Measurements from ENCODE around the gene TBC1D16.

The TBC1D16 gene, protein sequence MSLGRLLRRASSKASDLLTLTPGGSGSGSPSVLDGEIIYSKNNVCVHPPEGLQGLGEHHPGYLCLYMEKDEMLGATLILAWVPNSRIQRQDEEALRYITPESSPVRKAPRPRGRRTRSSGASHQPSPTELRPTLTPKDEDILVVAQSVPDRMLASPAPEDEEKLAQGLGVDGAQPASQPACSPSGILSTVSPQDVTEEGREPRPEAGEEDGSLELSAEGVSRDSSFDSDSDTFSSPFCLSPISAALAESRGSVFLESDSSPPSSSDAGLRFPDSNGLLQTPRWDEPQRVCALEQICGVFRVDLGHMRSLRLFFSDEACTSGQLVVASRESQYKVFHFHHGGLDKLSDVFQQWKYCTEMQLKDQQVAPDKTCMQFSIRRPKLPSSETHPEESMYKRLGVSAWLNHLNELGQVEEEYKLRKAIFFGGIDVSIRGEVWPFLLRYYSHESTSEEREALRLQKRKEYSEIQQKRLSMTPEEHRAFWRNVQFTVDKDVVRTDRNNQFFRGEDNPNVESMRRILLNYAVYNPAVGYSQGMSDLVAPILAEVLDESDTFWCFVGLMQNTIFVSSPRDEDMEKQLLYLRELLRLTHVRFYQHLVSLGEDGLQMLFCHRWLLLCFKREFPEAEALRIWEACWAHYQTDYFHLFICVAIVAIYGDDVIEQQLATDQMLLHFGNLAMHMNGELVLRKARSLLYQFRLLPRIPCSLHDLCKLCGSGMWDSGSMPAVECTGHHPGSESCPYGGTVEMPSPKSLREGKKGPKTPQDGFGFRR

DNA sequence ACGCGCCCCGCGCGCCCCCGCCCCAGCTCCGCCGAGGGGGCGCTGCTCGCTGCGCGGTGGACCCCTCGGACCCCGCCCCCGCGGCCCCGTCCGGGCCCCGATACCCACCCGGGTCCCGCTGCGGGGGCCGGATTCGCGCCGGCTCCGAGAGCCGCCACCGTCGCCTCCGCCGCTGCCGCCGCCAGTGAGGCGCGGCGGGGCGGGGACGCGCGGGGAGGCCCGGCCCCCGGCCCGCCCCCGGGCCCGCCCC is at the start of gene TBC1D16:
Gene TBC1D16, minus strand, starts transcription at position 186 of the 250 bp plus-strand sequence. CDS start 22,325 bp downstream, outside the sequence.
- DNase-seq = no peak

DNA sequence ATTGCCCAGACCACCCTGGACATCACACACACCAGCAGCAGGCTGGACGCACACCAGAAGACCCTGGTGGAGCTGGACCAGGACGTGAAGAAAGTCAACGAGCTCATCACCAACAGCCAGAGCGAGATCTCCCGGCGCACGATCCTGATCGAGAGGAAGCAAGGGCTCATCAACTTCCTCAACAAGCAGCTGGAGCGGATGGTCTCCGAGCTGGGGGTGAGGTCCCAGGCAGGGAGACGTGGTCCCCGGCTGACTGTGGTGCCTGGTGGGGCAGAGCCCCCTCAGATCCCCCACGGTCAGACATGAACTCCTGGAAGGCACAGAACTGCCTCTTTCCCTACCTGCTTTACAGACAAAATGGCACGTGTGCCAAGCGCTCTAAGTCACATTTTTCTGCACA is 49.1 kb upstream of the TBC1D16 start:
- no peak for DNase-seq

DNA sequence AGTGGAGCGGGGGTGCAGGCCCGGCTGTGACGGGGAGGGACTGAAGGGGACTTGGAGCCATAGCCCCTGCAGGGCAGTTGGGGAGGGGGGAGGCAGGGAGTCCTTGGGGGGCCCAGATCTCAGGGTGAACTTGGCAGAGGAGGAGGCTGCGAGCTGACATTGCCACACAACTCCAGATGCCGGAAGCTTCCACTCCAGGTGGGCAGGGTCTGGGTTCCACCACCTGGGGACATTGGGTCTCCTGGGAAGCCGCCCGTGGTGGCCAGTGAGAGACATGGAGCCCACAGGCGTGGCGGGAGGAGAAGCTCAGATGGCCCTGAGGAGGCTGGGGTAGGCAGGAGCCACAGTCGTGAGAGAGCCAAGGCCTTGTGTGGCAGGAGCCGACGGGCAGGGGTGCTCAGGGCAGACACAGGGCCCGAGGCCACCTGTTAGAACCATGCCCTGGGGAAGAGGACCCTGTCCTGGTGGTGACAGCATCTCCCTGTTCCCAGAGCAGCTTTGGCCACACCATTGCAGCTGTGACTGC is 47.5 kb upstream of the TBC1D16 start:
- no peak for DNase-seq

DNA sequence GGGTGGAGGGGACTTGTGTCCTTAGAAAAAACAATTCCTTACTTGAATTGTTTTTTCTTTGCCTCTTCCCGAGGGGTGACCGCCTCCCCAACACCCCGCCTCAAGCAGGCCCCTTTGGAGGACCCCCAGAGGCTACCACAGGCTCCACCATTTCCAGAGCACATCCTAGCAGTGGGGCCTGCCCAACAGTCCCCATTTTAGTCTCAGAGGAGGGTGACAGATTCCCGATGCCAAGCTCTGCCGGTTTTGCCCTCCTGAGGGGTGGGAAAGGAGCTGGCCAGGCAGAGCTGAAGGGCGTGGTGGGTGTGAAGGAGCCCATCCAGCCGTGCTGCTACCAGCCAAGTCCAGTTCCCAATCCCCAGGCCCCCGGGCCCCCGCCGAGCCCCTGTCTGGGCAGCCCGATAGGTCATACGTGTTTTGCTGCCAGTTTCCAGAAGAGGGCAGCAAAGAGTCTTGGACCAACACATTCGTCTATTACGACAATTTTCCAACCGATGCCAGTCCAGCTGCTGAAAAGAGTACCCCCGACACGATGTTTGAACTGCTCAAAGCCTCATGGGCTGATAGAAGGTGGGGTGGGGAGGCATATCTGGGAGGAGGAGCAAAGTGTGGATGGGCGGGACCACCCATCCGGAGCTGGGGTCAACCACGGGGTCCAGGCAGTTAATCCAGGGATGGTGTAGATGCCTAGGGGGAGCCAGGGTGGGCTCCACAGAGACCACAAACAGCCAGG is 46.9 kb upstream of the TBC1D16 start:
- peak; percentile 74 for DNase-seq

DNA sequence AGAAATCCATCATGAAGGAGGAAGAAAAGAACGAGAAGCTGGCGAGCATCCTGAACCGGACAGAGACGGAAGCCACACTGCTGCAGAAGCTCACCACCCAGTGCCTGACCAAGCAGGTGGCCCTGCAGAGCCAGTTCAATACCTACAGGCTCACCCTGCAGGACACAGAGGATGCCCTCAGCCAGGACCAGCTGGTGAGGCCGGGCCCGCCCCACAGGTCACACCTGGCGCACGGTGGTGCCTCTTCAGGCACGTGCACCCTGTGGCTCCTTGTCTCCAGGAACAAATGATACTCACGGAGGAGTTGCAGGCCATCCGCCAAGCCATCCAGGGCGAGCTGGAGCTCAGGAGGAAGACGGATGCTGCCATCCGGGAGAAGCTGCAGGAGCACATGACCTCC is 45.9 kb upstream of the TBC1D16 start:
- no peak for DNase-seq

DNA sequence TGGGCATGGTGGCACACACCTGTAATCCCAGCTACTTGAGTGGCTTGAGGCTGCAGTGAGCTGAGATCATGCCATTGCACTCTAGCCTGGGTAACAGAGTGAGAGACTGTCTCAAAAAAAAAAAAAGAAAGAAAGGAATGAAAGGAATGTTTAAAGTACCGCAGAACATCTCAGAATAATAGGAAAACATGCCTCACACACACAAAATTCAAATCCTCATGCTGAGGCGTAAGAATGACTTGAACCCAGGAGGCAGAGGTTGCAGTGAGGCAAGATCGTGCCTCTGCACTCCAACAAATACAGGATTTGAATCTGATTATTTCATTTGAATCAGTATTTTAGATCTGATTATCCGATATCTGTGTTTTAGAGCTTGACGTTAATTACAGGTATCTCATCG is 44.4 kb upstream of the TBC1D16 start:
- no peak for DNase-seq

DNA sequence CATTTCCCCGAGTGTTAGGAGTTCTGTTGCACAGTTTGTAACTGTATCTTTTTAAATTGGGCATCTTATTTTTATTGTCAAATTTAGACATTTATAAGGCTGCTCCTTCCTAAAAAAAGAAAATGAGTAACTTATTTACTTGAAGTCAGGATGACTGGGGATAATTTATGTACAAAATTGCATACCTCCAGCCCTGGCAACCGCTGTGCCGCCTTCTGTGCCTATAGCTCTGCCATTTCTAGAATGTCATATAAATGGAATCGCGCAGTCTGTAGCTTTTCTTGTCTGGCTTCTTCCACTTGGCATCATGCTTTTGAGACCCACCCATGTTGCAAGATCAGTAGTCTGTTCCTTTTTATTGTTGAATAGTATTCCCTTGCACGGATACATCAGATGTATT is 36.7 kb upstream of the TBC1D16 start:
- DNase-seq = no peak

DNA sequence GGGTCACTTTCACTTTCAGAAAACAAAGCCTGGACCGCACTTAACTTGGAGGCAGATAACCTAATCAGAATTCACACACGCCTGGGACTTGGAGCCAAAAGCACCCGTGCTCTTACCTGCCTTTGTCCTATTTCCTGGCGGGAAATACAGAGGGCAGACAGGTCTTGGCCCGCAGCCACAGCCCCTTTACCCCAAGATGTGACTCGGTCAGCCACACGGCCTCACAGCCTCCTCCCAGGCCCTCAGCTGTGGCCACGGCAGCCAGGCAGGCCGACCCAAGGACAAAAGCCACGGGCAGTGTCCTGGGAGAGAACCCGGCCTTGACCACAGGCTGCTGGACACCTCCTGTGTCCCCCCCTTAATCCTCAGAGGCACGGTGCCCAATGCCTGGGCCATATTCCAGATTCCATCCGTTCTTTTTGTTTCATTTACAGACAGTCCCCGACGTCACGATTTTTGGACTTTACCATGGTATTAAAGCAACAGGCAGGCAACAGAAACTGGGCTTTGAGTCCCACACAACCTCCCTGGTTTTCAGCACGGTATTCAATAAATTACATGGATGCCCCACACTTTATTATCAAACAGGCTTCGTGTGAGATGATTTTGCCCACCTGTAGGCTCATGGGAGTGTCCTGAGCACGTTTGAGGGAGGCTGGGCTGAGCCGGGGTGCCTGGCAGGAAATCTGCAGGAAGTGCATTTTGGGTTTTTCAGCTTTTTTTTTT is 35.6 kb upstream of the TBC1D16 start:
- DNase-seq = no peak

DNA sequence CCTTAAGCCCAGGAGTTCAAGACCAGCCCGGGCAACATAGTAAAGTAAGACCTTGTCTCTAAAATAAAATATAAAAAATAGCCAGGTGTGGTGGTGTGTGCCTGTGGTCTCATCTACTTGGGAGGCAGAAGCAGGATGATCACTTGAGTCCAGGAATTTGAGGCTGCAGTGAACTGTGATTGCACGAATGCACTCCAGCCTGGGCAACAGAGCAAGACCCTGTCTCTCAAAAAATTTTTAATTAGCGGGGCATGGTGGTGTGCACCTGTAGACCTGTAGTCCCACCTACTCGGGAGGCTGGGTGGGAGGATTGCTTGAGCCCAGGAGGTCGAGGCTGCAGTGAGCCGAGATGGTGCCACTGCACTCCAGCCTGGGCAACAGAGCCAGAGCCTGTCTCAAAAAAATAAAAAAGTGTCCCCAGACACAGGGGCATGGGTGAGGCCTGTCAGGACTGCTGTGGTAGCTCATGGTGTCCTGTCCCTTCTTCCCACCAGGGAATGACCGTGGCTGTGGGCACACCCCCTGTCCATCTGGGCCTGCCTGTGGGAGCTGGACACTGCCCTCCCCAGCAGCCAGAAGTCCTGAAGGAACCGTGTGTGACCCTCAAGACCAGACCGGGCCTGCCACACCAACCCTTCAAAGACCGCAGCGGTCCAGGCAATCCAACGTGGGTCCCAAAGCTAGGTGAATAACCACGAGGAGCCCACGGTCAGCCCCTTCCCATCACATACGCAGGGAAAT is 34.9 kb upstream of the TBC1D16 start:
- DNase-seq = no peak

DNA sequence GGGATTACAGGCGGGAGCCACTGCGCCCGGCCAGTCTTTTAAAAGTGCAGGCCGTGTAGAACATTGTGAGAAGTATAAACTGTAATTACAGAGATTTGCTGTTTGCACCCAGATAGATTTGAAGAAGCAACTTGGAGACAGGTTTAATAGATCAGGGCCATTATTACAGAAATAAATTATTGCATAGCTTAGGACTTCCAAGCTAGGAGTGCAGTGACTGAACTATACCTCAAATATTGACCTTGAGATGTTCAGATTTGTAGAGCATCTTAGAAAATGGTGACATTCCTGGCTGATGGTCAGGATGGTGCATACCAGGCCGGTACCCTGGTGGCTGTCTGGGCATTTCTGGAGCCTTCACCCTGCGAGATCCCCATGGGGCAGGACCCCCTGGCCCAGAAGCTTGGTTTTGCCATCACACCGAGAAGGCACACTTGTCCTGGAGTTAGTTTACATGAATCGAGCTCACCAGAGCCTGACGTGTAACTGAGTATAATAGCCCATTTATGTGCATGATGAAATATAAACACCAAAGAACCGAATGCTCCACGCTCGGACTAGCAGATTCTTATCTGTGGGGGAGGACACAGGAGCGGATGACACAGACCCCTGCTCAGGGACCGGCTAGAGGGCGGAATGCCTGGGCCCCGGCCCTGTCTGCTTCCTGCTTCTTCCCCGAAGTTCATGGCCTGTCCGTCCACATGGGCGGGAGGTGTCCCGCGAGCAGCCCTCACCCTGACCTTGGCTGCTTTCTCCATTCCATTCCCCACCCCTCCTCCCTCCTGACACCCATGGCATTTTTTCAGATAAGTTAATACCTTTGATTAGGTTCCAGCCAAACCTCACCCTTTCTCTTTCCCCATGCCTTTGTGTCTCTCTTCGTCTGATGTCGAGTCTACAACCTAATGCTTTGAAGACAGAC is 32.9 kb upstream of the TBC1D16 start:
- DNase-seq = no peak

DNA sequence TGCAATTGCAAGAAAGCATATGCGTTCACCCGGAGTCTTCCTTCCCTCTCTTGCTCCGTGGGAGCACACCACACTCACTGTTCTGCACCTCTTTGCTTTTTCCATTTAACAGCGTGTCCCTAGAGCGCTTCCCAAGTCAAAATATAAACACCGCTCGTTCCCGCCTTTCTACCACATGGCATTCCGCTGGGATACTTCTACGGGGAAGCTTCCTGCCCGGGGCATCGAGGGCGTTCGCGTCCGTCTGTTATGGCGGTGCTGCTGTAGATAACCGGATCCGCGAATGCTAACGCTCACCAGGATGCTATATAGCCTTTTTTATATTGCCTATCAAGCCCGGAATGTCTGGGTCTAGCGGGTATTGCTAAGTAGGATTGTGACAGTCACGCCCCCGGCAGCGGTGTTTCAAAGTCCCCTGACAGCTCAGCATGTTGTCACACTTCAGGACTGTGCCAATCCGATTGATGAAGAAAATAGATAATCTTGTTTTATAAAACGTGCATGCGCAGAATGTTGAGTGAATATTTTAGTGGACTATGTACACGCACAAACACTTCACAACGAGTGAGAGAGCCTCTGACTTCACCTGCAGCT is 31.8 kb upstream of the TBC1D16 start:
- no peak for DNase-seq

DNA sequence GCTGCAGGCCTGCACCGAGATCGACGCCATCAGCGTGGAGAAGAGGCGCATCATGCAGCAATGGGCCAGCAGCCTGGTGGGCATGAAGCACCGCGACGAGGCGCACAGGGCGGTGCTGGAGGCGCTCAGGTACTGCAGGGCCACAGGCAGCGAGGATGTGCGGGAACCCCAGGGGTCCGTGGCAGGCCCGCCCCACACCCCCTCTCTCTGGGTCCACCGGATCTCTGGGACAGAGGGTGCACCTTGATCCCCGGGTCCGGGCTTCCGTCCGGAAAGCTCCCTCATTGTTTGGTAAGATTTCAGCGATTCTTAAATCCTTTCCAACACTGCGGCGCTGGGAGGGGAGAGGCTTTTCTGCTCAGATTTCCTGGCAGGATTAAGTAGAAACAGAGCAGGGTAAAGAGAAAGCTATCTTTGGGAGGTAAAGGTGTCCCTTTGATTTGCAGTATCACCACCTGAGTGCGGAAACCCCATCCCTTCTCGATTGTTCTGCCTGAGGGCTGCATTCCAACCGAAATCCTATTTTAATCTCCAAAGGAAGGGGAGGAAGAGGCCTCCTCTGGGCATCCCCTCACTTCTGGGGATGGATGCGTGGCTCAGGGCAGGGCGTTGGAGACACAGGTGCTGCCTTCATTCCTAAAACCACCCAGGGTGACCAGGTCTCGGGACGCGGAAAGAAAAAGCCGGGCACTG is 30.0 kb upstream of the TBC1D16 start:
- DNase-seq = no peak

DNA sequence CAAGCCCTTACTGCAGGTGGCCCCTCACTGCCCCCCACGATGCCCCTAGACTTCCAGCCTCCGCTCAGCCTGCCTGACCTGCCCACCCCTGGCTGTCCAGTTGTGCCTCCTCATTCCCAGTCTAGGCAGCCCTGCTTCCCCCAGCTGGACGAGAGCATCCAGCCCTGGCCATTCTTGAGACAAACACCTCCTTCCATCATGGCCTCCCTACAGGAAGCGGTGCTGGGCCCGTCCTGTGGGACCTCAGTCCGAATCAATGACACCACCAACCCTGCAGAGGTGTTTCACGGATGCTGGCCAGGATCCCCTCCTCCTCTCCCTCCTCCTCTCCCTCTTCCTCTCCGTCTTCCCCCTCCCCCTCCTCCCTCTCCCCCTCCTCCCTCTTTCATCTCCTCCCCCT is 29.0 kb upstream of the TBC1D16 start:
- no peak for DNase-seq

DNA sequence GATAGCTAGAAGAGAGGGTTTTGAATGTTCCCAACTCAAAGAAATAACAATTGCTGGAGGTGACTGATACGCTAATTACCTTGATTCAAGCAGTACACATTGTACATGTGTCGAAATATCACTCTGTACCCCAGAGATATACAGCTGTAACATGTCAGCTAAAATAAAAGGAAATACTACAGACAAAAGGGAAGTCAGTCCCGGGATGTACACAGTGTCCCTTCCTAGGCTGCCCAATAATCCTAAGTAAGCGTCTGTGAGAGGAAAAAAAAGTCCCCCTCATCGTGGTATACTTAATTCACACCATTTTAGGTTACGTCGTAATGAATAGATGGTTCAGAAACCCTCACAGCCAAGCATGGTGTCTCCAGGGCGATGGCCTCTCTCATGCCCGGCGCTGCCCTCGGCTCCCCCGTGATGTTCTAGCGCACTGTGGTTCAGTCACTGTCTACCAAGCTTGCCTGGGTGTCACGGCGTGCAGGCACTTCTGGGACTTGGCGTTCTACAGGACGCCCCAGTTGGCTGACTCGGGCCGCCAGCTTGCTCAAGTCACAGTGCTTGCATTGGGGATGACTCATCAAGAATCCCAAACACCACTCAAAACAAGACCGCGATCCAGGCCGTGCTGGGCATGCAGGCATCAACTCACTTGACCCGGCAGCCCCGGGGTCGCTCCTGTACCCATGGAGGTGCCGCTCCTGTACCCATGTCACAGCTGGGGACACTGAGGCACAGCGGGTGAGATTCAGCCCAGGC is 28.3 kb upstream of the TBC1D16 start:
- no peak for DNase-seq

DNA sequence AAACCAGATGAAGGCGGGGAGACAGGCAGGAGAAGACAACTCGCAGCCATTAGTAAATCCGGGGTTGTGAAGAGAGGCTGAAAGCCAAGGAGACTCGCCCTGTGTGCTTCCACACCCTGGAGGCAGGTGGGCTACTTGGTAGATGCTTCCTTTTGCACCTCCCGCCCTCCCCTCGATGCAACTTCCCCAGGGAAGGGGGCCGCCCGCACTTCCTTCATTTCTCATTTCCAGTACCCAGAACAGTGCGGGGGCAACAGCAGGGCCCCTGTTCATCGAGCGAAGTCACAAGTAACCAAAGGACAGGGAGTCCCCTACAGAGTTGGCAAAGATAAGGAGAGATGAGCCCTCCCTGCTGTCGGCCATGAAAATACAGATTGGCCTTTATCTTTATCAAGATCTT is 25.7 kb upstream of the TBC1D16 start:
- no peak for DNase-seq

DNA sequence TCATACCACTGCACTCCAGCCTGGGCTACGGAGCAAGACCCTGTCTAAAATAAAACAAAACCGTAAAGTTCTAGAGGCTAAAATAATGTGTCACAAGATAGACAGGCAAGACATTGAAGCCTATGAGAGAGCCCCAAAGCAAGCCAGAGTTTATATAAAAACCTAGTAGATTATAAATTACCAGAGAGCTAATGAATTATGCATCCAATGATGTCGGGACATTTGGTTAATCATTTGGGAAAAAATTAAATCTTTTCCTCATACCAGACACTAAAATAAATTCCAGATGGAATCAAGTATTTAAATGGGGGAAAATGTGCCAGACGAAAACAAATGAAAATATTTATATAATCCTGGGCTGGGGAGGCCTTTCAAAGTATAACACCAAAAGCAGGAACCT is 25.0 kb upstream of the TBC1D16 start:
- no peak for DNase-seq

DNA sequence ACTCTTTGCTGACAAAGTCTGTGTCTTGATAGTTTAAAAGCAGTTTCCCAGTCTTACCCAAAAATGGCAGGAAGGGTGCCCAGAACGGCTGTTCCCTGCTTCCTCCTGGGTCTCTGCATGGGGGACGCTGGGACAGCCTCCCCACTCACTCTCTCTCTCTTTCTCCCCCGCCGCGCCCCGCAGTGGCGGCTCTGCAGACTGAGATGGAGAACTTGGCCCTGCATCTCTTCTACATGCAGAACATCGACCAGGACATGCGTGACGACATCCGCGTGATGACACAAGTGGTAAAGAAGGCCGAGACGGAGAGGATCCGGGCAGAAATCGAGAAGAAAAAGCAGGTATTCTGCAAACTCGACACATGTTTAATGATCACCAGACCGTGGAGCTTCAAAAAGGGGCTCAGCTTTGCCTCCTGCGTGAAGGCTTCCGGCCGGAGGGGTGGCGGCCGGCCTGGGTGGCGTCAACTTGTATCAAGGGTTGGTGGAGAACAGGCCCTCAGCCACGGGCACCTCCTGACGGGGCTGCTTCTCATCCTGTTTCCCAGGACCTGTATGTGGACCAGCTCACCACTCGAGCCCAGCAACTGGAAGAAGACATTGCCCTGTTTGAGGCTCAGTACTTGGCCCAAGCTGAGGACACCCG is 22.8 kb upstream of the TBC1D16 start:
- no peak for DNase-seq

DNA sequence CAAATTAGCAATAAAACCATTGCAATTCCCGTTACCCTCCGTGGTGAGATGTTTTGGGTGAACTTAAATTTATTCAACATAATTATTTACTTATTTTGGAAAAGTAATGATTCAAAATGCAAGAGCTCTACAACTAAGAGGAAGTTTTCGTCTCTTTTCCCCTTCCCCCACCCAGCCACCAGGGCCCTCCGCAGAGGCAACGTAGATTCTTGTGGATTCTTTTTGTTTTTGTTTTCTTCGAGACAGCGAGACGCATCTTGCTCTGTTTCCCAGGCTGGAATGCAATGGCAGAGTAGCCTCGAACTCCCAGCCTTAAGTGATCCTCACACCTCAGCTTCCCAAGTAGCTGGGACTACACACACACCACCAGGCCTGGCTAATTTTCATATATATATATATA is 19.9 kb upstream of the TBC1D16 start:
- no peak for DNase-seq

DNA sequence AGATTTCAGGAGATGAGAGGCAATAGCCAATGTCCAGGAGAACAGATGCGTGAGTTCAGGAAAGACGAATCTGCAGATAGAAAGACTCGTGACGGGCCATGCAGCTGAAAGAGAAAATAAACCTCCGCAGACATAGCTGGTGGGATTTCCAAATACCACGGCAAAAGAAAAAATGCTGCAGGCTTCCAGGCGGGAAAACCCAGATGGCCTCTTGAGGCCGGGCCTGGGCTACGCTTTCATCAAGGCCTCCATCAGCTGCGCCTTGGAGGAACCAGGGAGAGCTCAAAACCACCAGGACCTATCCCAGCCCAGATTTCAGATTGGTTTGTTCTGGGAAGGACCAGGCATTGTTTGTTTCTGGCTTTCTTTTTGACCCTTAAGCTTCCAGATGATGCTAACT is 17.4 kb upstream of the TBC1D16 start:
- no peak for DNase-seq
